GM21515 (cell line): ENCODE data around the gene OPRD1.
A peak's percentile ranks its signal among the peaks of the same experiment; 100 is the strongest.

Source experiments
- ATAC-seq: cut with Tn5 transposase; IDR thresholded peaks from one replicate; pipeline ENCODE4 v1.9.1; 2021; ENCODE audit not compliant: unreplicated experiment

Gene OPRD1

DNA sequence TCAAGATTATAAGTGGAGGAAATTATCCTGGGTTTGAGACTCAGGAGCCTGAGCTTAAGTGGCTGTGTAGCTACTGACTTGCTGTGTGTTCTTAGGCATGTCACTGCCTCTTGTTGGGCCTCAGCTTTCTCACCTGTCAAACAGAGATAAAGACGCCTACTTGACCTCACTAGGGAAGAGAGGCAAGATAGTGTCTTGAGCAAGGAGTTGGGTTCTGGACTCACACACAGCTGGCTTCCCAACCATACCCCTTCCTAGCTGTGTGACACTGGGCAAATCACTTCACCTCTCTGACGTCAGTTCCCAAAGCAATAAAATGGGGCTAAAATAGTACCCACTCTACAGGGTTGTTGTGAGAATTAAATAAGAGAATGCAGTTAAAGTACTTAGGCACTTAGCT is 90.8 kb downstream of the OPRD1 start:
- no peak for ATAC-seq

DNA sequence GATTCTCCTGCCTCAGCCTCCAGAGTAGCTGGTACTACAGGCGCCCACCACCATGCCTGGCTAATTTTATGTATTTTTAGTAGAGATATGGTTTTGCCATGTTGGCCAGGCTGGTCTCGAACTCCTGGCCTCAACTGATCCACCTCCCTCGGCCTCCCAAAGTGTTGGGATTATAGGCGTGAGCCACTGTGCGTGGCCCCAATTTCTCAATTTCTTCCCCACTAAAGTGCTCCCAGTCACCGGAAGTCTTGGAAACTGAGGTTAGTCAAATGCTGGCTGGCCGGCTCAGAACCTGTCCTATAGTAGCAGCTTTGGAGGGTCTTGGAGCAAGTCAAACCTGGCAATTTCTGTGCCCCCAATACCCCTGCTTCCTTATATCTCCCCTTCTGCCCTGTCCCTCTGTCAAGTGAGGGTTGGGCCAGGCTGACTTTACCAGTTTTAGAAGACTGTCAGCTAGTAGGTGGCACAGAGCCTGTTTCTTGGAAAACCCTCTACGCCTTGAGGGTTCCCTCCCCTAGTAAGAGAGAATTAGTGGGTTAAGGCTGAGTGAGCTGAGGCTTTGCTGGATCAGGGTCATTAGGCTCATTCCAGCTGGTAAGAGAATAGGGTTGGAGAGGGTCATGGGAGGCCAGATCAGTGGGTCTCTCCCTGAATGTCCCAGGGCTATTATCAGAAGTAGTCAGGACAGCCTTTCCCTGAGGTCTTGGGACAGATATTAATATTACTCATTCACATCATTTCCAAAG is 94.1 kb downstream of the OPRD1 start:
- ATAC-seq = no peak

DNA sequence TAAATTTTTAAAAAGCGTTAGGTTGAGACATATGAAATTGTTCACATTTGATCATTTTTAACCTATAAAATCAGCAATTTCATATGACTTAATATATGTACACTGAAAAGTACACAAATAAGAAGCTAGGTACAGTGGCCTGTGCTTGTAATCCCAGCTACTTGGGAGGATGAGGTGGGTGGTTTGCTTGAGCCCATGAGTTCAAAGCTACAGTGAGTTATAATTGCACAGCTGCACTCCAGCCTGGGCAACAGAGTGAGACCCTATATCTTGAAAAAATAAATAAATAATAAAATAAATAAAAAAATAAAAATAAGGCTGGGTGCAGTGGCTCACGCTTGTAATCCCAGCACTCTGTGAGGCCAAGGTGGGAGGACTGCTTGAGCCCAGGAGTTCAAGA is 97.2 kb downstream of the OPRD1 start:
- ATAC-seq = no peak

DNA sequence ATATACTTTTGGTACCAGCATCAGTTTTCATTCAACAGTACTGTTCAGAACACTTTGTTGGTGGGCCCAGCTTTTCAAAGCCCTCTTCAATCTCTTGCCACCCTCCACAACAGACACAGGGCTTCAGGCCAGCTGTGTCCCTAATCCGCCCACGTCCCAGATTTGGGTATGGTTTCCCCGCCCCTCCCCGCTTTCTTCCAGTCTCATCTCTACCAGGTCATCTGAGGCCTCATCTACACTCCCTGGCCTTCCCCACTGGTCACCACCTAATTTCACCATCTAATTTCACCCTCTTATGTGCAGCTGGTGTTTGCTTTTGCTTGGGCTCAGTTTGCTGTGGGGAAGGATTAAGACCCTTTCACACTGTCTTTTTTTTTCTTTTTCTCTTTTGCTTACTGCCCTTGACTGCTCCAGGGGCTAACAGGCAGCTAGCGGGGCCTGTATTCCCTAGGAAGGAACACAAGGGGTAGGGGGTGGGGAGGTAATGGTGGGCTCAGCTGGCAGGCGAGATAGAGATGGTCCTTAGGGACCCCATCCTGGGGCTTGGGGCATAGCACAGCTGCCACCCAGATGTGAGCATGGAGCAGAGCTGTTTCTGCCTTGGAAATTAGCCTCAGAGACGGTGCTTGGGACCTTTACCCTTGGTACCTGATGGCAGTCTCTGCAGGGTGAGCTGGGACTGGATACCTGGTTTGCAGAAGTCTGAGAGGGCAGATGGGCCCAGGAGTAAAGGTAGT is 98.6 kb downstream of the OPRD1 start:
- no peak for ATAC-seq

DNA sequence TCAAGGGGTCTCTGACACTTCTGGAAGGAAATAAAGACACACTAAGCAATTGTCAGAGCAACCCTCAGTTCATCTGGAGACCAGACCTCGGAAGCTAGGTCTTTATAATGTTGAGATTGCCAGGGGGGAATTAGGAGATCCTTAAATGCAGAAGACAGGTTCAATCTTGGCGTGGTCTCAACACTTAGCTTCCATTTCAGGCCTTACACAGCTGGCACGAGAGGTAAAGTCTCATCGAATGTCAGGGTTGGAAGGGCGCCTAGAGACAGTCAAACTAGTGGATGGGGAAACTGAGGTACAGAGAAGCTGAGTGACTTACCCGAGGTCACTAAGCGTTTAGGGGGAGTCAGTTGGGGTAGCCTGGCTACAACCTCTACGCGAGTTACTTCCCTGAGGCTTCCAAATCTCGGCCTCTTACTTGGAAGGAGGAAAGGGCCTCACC is 101.8 kb downstream of the OPRD1 start:
- no peak for ATAC-seq

DNA sequence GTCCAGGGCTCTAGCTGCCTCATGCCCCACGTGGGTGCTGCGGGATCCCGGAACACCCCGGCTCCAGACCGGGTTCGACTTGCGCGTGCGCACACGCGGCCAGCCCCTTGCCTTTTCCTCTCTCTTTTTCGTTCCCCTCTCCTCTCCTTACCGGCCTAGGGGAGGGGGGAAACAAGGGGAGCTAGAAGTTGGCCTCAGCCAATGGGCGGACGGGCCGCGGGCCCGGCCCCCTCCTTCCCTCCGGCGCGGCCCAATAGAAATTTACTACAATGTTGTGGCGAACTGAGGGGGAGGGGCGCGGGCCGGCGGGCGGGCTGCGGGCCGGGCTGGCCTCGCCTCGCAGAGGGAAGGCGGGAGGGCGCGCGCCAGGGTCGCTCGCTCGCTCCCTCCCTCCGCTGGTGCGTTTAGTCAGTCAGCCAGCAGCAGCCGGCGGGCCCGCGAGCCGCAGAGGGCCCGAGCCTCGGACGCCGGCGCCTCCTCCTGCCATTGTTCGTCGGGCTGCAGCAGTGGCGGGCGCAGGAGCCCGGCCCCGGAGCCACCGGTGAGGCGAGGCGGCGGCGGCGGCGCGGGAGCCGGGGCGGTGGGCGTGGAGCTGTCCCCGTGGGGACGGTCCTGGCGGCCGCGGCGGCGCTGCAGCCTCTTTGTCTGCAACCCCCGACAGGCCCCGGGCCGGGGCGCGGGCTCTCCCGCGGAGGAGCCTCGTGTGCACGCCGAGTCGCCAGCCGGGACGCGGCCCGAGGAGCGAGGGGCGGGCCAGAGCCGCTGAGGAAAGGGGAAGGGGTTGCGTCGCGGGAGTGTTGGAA is 102.5 kb downstream of the OPRD1 start, which contains the start of gene EPB41:
Gene EPB41, plus strand, starts transcription at position 342 of the 803 bp plus-strand sequence. CDS start 72,869 bp downstream, outside the sequence.
- peak; percentile 80 for ATAC-seq

DNA sequence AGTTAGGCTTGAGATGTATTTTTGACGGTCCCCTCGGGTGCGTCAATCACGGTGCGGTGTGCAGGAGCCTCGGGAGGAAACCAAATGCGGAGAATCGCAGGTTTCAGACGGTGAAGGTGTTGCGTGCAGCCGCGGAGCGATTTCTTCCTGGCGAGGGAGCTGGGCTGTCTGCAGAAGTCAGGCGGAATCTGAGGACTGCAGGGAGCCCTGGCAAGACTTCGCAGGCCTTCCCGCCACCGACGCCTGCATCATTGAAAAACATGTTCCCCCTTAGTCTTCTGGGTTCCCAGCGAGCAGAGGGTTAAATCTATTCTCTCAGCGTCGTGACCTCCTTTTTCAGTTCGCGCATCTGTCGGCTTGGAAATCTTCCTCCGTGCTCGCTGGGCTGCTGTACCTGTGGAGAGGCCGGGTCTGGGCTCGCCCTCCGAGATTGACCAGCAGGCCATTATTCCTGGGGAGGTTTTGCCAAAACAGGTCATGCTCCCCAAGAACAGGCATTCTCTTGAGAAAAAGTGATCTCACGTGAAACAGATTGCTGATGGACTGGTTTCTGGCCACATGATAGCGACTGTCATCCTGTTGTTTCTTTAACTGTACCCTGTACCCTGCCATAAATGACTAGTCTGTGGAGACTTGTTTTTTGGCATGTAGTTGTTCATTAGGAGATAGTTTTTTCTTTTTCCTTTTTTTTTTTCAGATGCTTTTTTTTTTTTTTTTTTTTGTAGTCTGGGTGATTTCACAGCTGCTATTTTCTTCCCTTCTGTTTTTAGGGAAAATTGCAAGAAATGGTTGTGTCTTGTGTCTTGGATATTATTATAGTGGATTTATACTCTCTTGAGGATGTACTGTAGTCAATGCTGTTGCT is 103.3 kb downstream of the OPRD1 start:
- no peak for ATAC-seq

DNA sequence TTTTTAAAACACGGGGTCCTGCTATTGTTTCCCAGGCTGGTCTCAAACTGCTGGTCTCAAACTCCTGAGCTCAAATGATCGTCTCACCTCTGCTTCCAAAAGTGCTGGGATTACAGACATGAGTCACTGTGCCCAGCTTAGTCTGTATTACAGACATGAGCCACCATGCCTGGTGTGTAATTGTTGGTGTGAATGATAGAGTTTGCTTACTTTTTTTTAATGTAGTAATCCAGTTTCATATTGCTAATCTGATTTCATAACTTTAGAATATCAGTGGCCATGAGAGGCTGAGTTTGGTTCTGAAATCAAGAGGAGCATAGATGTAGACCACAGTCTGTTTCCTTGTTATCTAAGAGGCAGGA is 105.8 kb downstream of the OPRD1 start:
- no peak for ATAC-seq
